Nephron (organoid): ENCODE measurements around the gene SMARCAD1.
"Not testable (repeated sequence)": the region's sequence is repeated elsewhere in the genome, so short reads cannot be mapped to it uniquely, and the experiment has no call there.

ENCODE experiments used
- H3K27ac Mint-ChIP-seq, 3 experiments: 2 replicates each; pipeline ENCODE4 v1.8.0; 2020; ENCODE audit warnings: mixed read lengths in 3 of 3, mild to moderate bottlenecking in 2 of 3, moderate library complexity in 1 of 3
- H3K27me3 Mint-ChIP-seq: 2 replicates; pipeline ENCODE4 v1.8.0; 2021; ENCODE audit warnings: low read depth, mild to moderate bottlenecking, moderate library complexity, mixed read lengths
- H3K36me3 Mint-ChIP-seq: 2 replicates; pipeline ENCODE4 v1.8.0; 2020; ENCODE audit warnings: low read depth, mixed read lengths
- H3K4me1 Mint-ChIP-seq: 2 replicates; pipeline ENCODE4 v1.8.0; 2020; ENCODE audit warnings: mixed read lengths
- H3K4me3 Mint-ChIP-seq, 3 experiments: 2 replicates each; pipeline ENCODE4 v1.8.0; 2020; ENCODE audit warnings: mild to moderate bottlenecking in 3 of 3, mixed read lengths in 3 of 3, moderate library complexity in 2 of 3
- H3K9me3 Mint-ChIP-seq: 2 replicates; pipeline ENCODE4 v1.8.0; 2020; ENCODE audit warnings: mixed read lengths
- CTCF ChIP-seq, 3 experiments: fragments of 200-600 bp; sonication (generic); IDR thresholded peaks; one replicate each; pipeline ENCODE4 v1.5.0; 2021; ENCODE audit warnings: antibody characterized with exemption in 3 of 3; ENCODE audit not compliant: unreplicated experiment in 3 of 3

SMARCAD1 gene

DNA sequence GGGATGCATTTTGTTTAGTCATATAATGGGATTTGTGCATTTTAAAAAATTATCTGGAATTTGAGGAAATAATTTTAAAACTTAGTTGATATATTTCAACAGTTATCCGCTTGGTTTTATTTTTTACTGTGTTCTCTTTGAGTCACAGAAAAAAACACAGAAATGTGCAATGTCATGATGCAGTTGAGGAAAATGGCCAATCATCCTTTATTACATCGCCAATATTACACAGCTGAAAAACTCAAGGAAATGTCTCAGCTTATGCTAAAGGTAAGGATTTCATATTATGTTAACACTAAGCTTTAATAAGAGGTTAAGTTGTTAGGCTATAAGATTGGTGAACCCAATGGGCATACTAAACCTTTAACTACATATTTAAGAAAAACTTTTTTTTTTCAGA is 71.1 kb downstream of the SMARCAD1 start:
- TF ChIP-seq CTCF (IDR thresholded peaks at IDR 0.05; ENCODE audit: unreplicated experiment in 3 of 3), result no peak
- Mint-ChIP-seq H3K27ac (no peak overlapping the region), H3K27me3 (no peaks in the 10 kb centered on the region), H3K4me3 (no peak overlapping the region), H3K9me3 (no peaks in the 10 kb centered on the region), H3K4me1 (no peaks in the 10 kb centered on the region), H3K36me3 (peaks cover 62% of the 10 kb centered on the region)

GRCh38 chr4:94284889-94285288 is 77.2 kb downstream of the SMARCAD1 start:
- Mint-ChIP-seq H3K27ac (no peak overlapping the region), H3K4me3 (no peak overlapping the region), H3K27me3 (no peaks in the 10 kb centered on the region), H3K4me1 (no peaks in the 10 kb centered on the region), H3K9me3 (no peaks in the 10 kb centered on the region), H3K36me3 (peaks cover 76% of the 10 kb centered on the region)
- no peak for TF ChIP-seq CTCF (IDR thresholded peaks at IDR 0.05; ENCODE audit: unreplicated experiment in 3 of 3)

DNA sequence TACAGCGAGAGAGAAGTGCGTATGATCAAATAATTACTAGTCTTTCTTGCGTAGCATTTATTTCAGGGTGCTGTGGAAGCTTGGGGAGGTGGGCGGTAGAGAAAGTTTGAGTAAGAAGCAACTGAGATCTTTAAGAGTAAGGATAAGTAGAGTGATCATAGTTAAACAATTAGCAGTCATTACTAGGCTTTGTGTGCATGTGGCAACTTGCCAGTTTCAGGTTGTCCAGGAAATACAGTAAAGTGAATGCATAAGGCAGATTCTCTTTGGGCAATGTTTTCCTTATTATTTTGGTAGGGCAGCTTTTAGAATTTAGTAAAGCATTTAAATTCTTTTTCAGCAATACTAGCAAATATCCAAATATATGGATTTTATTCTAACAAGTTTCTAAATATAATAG is 78.0 kb downstream of the SMARCAD1 start:
- no peak for TF ChIP-seq CTCF (IDR thresholded peaks at IDR 0.05; ENCODE audit: unreplicated experiment in 3 of 3)
- Mint-ChIP-seq H3K36me3 (peaks cover 73% of the 10 kb centered on the region), H3K9me3 (no peaks in the 10 kb centered on the region), H3K4me3 (no peak overlapping the region), H3K27ac (peak overlapping the region in 1 of 3 experiments; percentile 3), H3K4me1 (no peaks in the 10 kb centered on the region), H3K27me3 (no peaks in the 10 kb centered on the region)

- peaks cover 53% of the 10 kb centered on the region for H3K36me3 Mint-ChIP-seq
These were observed 82.6 kb downstream of the SMARCAD1 start for GRCh38 chr4:94290245-94290644.

DNA sequence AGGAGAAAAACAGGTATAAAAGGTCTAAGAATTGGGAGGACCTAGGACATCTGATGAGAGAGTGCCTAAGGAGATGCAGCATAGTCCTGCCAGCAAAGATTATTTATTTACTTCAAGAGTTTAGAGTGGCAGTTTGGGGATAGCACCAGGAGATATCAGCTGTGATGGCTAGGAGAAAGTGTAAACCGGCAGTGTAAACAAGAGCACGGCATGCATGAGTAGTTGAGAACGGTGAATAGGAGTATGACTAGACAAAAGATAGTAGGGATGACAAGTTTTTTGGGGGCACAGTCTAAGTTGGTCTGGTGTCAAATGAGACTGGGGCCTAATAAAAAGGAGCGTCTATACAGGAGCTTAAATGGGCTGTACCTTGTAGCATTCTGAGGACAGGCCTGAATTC is 86.3 kb downstream of the SMARCAD1 start:
- not testable (repeated sequence) for H3K27ac Mint-ChIP-seq, H3K27me3 Mint-ChIP-seq, H3K4me3 Mint-ChIP-seq, H3K4me1 Mint-ChIP-seq, H3K9me3 Mint-ChIP-seq
- peaks cover 26% of the 10 kb centered on the region for H3K36me3 Mint-ChIP-seq

More at GRCh38 chr4:94290245-94290644, 82.6 kb downstream of the SMARCAD1 start:
- Mint-ChIP-seq H3K27ac (no peak overlapping the region), H3K9me3 (no peaks in the 10 kb centered on the region), H3K27me3 (no peaks in the 10 kb centered on the region), H3K4me3 (no peak overlapping the region), H3K4me1 (no peaks in the 10 kb centered on the region)
- no peak for TF ChIP-seq CTCF (IDR thresholded peaks at IDR 0.05; ENCODE audit: unreplicated experiment in 3 of 3)

- H3K4me3 Mint-ChIP-seq, H3K4me1 Mint-ChIP-seq: not testable (repeated sequence)
These were observed 87.8 kb downstream of the SMARCAD1 start for GRCh38 chr4:94295473-94295872.

GRCh38 chr4:94298725-94299252 is 91.1 kb downstream of the SMARCAD1 start:
- Mint-ChIP-seq H3K27ac (no peak overlapping the region), H3K9me3 (no peaks in the 10 kb centered on the region), H3K36me3 (no peaks in the 10 kb centered on the region), H3K4me3 (no peak overlapping the region), H3K4me1 (no peaks in the 10 kb centered on the region), H3K27me3 (no peaks in the 10 kb centered on the region)
- TF ChIP-seq CTCF (IDR thresholded peaks at IDR 0.05; ENCODE audit: unreplicated experiment in 3 of 3), result no peak

More at GRCh38 chr4:94295473-94295872, 87.8 kb downstream of the SMARCAD1 start:
- not testable (repeated sequence) for H3K9me3 Mint-ChIP-seq, H3K27ac Mint-ChIP-seq, H3K27me3 Mint-ChIP-seq
- H3K36me3 Mint-ChIP-seq, result peaks cover 18% of the 10 kb centered on the region
